K562 (cell line): ENCODE measurements around the gene IGSF3. TPM values are rescaled to one million over a fixed set of nuclear protein-coding genes. Genes with fewer than 3 reads are reported as not detected.

ENCODE experiments used
- ARID1B ChIP-seq: fragments of 450-650 bp; IDR thresholded peaks from 2 replicates; pipeline ENCODE4 v1.6.1; 2016; ENCODE audit warnings: antibody characterized with exemption, mild to moderate bottlenecking, inconsistent platforms
- BCOR ChIP-seq: fragments of 450-650 bp; IDR thresholded peaks from 2 replicates; pipeline ENCODE4 v1.6.1; 2016
- ELF4 ChIP-seq: fragments of 450-650 bp; formaldehyde crosslinking; IDR thresholded peaks from 2 replicates; pipeline ENCODE4 v1.4.0; 2022; ENCODE audit warnings: missing genetic modification characterization
- GATAD2B ChIP-seq: fragments of 450-650 bp; IDR thresholded peaks from 2 replicates; pipeline ENCODE4 v1.6.1; 2017; ENCODE audit warnings: mild to moderate bottlenecking, borderline replicate concordance
- GTF2F1 ChIP-seq: IDR thresholded peaks from 2 replicates; pipeline ENCODE4 v1.6.1; 2011; ENCODE audit warnings: low read depth, low read length, improper control_type of control experiment
- ILF3 ChIP-seq: fragments of 450-650 bp; IDR thresholded peaks from 2 replicates; pipeline ENCODE4 v1.6.1; 2018; ENCODE audit warnings: antibody characterized with exemption, mild to moderate bottlenecking, moderate library complexity, borderline replicate concordance
- MEIS2 ChIP-seq: fragments of 450-650 bp; IDR thresholded peaks from 2 replicates; pipeline ENCODE4 v1.6.1; 2014; ENCODE audit warnings: mild to moderate bottlenecking; ENCODE audit not compliant: partially characterized antibody
- NBN ChIP-seq: fragments of 450-650 bp; IDR thresholded peaks from 2 replicates; pipeline ENCODE4 v1.6.1; 2016; ENCODE audit warnings: low read depth, mild to moderate bottlenecking
- PHB2 ChIP-seq: fragments of 450-650 bp; IDR thresholded peaks from 2 replicates; pipeline ENCODE4 v1.6.1; 2017; ENCODE audit warnings: low read depth
- SUPT5H ChIP-seq: fragments of 450-650 bp; IDR thresholded peaks from 2 replicates; pipeline ENCODE4 v1.6.1; 2016
- TBL1XR1 ChIP-seq, 2 experiments: IDR thresholded peaks; 2 replicates each; pipeline ENCODE4 v1.6.1; 2012; ENCODE audit warnings: improper control_type of control experiment in 2 of 2, low read length in 2 of 2, mild to moderate bottlenecking in 1 of 2
- XRCC4 ChIP-seq: IDR thresholded peaks from one replicate; pipeline ENCODE4 v1.6.1; 2011; ENCODE audit not compliant: insufficient read depth, insufficient read length; ENCODE audit errors: extremely low read depth
- ZNF384 ChIP-seq: IDR thresholded peaks from 2 replicates; pipeline ENCODE4 v1.6.1; 2012; ENCODE audit warnings: low read depth, low read length, improper control_type of control experiment
- ZNF57 ChIP-seq: fragments of 450-650 bp; formaldehyde crosslinking; IDR thresholded peaks from 2 replicates; pipeline ENCODE4 v1.4.0; 2020; ENCODE audit warnings: mild to moderate bottlenecking, moderate library complexity
- ZNF589 ChIP-seq: fragments of 200-800 bp; sonication (Bioruptor generic); IDR thresholded peaks from 2 replicates; pipeline ENCODE4 v1.6.1; 2016; ENCODE audit warnings: low read depth, missing genetic modification characterization, missing compliant biosample characterization
- ZNF644 ChIP-seq: fragments of 200-800 bp; sonication (Bioruptor generic); IDR thresholded peaks from 2 replicates; pipeline ENCODE4 v1.6.1; 2016; ENCODE audit warnings: low read depth, missing genetic modification characterization, missing compliant biosample characterization
- ZNF695 ChIP-seq: fragments of 450-650 bp; formaldehyde crosslinking; IDR thresholded peaks from 2 replicates; pipeline ENCODE4 v1.4.0; 2020; ENCODE audit warnings: mild to moderate bottlenecking, moderate library complexity
- polyA plus RNA-seq, 8 experiments: library from polyadenylated mRNA; depleted of rRNA in 4 of 8; stranded (reverse) in 5 of 8; unstranded in 3 of 8; fragments of >200 nt; fragmentation: Nextera tagmentation in 2 of 8; fragmentation: Illumina TruSeq in 1 of 8; extraction: Ambion mirVana in 2 of 8; extraction: Trizol in 1 of 8; gene quantifications; 2 replicates each; pipeline versions ENCODE4 v1.2.1 to v1.2.3, GENCODE V29; 2011 to 2014; ENCODE audit warnings: inconsistent platforms in 1 of 8, missing spikeins in 1 of 8
- total RNA-seq, 7 experiments: library from RNA; depleted of rRNA in 6 of 7; stranded (reverse); fragments of >200 nt in 6 of 7; fragmentation: Illumina TruSeq in 2 of 7; extraction: Trizol in 2 of 7; gene quantifications; 2 replicates each; pipeline versions ENCODE4 v1.2.1 to v1.2.3, GENCODE V29; 2011 to 2021; ENCODE audit warnings: low replicate concordance in 1 of 7
- TF ChIP-seq, protein P1 (sequence below): fragments of 450-650 bp; IDR thresholded peaks from 2 replicates; pipeline ENCODE4 v1.7.1; 2018; ENCODE audit warnings: mild to moderate bottlenecking, low read depth; ENCODE audit not compliant: partially characterized antibody
- TF ChIP-seq, protein P2 (sequence below): fragments of 450-650 bp; IDR thresholded peaks from one replicate; pipeline ENCODE4 v1.6.1; 2018; ENCODE audit warnings: mild to moderate bottlenecking, moderate library complexity; ENCODE audit not compliant: partially characterized antibody
- TF ChIP-seq, protein P3 (sequence below): fragments of 200-800 bp; sonication (Bioruptor generic); IDR thresholded peaks from 2 replicates; pipeline ENCODE4 v1.6.1; 2017; ENCODE audit warnings: missing genetic modification characterization, missing compliant biosample characterization

IGSF3 gene
- total and polyA plus RNA-seq, 9 of the 15 experiments (the other 6 are each of a cell fraction or from before 2014, with no cell fraction given), result 1.1 to 15.0 (median 8.3) TPM

DNA sequence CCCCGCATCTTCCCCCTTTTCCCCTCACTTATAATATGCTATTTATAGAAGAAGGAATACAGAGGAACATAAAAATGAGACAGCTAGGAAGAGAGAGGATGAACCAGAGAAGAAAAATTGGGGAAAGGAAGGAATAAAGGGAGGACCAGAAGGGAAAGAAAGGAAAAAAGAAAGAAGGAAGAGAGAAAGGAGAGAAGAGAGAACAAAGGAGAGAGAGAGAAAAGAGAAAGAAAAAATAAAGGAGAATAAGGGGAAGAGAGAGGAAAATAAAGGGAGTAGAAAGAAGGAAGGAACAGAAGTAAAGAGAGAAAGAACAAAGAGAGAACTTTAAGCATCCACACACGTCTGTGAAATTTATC is 11.2 kb upstream of the IGSF3 start (continued):
- TF ChIP-seq ZNF695 (CRISPR knock-in tag), result no peak
- TF ChIP-seq XRCC4, result no peak
- no peak for TF ChIP-seq ZNF57 (CRISPR knock-in tag)
- no peak for TF ChIP-seq GTF2F1
- TF ChIP-seq, protein P1, sequence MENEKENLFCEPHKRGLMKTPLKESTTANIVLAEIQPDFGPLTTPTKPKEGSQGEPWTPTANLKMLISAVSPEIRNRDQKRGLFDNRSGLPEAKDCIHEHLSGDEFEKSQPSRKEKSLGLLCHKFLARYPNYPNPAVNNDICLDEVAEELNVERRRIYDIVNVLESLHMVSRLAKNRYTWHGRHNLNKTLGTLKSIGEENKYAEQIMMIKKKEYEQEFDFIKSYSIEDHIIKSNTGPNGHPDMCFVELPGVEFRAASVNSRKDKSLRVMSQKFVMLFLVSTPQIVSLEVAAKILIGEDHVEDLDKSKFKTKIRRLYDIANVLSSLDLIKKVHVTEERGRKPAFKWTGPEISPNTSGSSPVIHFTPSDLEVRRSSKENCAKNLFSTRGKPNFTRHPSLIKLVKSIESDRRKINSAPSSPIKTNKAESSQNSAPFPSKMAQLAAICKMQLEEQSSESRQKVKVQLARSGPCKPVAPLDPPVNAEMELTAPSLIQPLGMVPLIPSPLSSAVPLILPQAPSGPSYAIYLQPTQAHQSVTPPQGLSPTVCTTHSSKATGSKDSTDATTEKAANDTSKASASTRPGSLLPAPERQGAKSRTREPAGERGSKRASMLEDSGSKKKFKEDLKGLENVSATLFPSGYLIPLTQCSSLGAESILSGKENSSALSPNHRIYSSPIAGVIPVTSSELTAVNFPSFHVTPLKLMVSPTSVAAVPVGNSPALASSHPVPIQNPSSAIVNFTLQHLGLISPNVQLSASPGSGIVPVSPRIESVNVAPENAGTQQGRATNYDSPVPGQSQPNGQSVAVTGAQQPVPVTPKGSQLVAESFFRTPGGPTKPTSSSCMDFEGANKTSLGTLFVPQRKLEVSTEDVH, result peak; percentile 18
- TF ChIP-seq ZNF384, result no peak
- TF ChIP-seq ZNF589 (CRISPR knock-in tag), result no peak
- no peak for TF ChIP-seq TBL1XR1 (IDR thresholded peaks at IDR 0.05; ENCODE audit: low read length in 2 of 2)
- TF ChIP-seq GATAD2B, result no peak
- no peak; the same call in 1 of the 2 replicates for TF ChIP-seq BCOR
- peak; percentile 71 for TF ChIP-seq PHB2
- peak; percentile 66; the same call in 1 of the 2 replicates for TF ChIP-seq NBN
- TF ChIP-seq, protein P2, sequence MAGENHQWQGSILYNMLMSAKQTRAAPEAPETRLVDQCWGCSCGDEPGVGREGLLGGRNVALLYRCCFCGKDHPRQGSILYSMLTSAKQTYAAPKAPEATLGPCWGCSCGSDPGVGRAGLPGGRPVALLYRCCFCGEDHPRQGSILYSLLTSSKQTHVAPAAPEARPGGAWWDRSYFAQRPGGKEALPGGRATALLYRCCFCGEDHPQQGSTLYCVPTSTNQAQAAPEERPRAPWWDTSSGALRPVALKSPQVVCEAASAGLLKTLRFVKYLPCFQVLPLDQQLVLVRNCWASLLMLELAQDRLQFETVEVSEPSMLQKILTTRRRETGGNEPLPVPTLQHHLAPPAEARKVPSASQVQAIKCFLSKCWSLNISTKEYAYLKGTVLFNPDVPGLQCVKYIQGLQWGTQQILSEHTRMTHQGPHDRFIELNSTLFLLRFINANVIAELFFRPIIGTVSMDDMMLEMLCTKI, result no peak
- TF ChIP-seq, protein P3, sequence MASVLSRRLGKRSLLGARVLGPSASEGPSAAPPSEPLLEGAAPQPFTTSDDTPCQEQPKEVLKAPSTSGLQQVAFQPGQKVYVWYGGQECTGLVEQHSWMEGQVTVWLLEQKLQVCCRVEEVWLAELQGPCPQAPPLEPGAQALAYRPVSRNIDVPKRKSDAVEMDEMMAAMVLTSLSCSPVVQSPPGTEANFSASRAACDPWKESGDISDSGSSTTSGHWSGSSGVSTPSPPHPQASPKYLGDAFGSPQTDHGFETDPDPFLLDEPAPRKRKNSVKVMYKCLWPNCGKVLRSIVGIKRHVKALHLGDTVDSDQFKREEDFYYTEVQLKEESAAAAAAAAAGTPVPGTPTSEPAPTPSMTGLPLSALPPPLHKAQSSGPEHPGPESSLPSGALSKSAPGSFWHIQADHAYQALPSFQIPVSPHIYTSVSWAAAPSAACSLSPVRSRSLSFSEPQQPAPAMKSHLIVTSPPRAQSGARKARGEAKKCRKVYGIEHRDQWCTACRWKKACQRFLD (CRISPR knock-in tag), result no peak
- TF ChIP-seq ELF4, result peak; percentile 60
- TF ChIP-seq ILF3, result no peak
- TF ChIP-seq ZNF644, result no peak
- TF ChIP-seq MEIS2, result no peak
- TF ChIP-seq SUPT5H, result no peak
- peak; percentile 46 for TF ChIP-seq ARID1B
